Type B pancreatic cell (in vitro differentiated cells): Measurements from ENCODE around the gene PTPRT. TPM values are rescaled to one million over a fixed set of nuclear protein-coding genes. Genes with fewer than 3 reads are reported as not detected.

Source experiments
- DNase-seq: peaks from one replicate; pipeline ENCODE4 v3.0.0; 2021; ENCODE audit warnings: mixed read lengths; ENCODE audit not compliant: unreplicated experiment; ENCODE audit errors: extremely low spot score
- H3K27ac Mint-ChIP-seq: 2 replicates; pipeline ENCODE4 v1.8.0; 2021; ENCODE audit warnings: mild to moderate bottlenecking, mixed read lengths
- H3K27me3 Mint-ChIP-seq: 2 replicates; pipeline ENCODE4 v1.8.0; 2021; ENCODE audit warnings: mixed read lengths
- H3K36me3 Mint-ChIP-seq: 2 replicates; pipeline ENCODE4 v1.8.0; 2021; ENCODE audit warnings: mixed read lengths
- H3K4me1 Mint-ChIP-seq: one replicate; pipeline ENCODE4 v1.8.0; 2021; ENCODE audit warnings: mixed read lengths; ENCODE audit not compliant: unreplicated experiment
- H3K4me3 Mint-ChIP-seq: 2 replicates; pipeline ENCODE4 v1.8.0; 2021; ENCODE audit warnings: mild to moderate bottlenecking, mixed read lengths
- H3K9me3 Mint-ChIP-seq: 2 replicates; pipeline ENCODE4 v1.8.0; 2021; ENCODE audit warnings: mixed read lengths
- CTCF ChIP-seq: fragments of 200-600 bp; sonication (generic); conservative IDR thresholded peaks from 2 replicates; pipeline ENCODE4 v1.5.0; 2021; ENCODE audit warnings: antibody characterized with exemption, mild to moderate bottlenecking
- total RNA-seq: library from RNA; stranded (reverse); gene quantifications from 2 replicates; pipeline ENCODE4 v1.2.1, GENCODE V29; 2021; ENCODE audit warnings: low replicate concordance

Gene PTPRT
- total RNA-seq, 1 donor from 2014 or later = 7.0 TPM

- H3K9me3 Mint-ChIP-seq = peaks cover 11% of the 10 kb centered on the region
Observed at GRCh38 chr20:42346189-42347170, 843.2 kb downstream of the PTPRT start.

GRCh38 chr20:42341654-42342053, 848.1 kb downstream of the PTPRT start:
- TF ChIP-seq CTCF = no peak
- H3K9me3 Mint-ChIP-seq = peaks cover 11% of the 10 kb centered on the region
- H3K4me1 Mint-ChIP-seq = no peaks in the 10 kb centered on the region
- H3K27ac Mint-ChIP-seq = no peak overlapping the region
- no peak overlapping the region for H3K4me3 Mint-ChIP-seq
- DNase-seq = no peak
- no peaks in the 10 kb centered on the region for H3K36me3 Mint-ChIP-seq
- peaks cover 50% of the 10 kb centered on the region for H3K27me3 Mint-ChIP-seq

More at GRCh38 chr20:42346189-42347170, 843.2 kb downstream of the PTPRT start:
- H3K36me3 Mint-ChIP-seq = no peaks in the 10 kb centered on the region
- H3K4me3 Mint-ChIP-seq = no peak overlapping the region
- H3K27me3 Mint-ChIP-seq = peaks cover 41% of the 10 kb centered on the region
- H3K4me1 Mint-ChIP-seq = no peaks in the 10 kb centered on the region
- TF ChIP-seq CTCF = no peak
- DNase-seq = no peak
- no peak overlapping the region for H3K27ac Mint-ChIP-seq

- no peak for DNase-seq
- no peaks in the 10 kb centered on the region for H3K36me3 Mint-ChIP-seq
- TF ChIP-seq CTCF = no peak
- H3K27ac Mint-ChIP-seq = no peak overlapping the region
- H3K27me3 Mint-ChIP-seq = peaks cover 41% of the 10 kb centered on the region
- peaks cover 4% of the 10 kb centered on the region for H3K9me3 Mint-ChIP-seq
- H3K4me3 Mint-ChIP-seq = no peak overlapping the region
- no peaks in the 10 kb centered on the region for H3K4me1 Mint-ChIP-seq
Observed at GRCh38 chr20:42340368-42340767, 849.3 kb downstream of the PTPRT start.

GRCh38 chr20:42338294-42339201, 851.2 kb downstream of the PTPRT start:
- Mint-ChIP-seq H3K4me3 (no peak overlapping the region), H3K9me3 (peaks cover 4% of the 10 kb centered on the region), H3K36me3 (no peaks in the 10 kb centered on the region), H3K27me3 (peaks cover 38% of the 10 kb centered on the region), H3K4me1 (no peaks in the 10 kb centered on the region), H3K27ac (no peak overlapping the region)
- no peak for TF ChIP-seq CTCF
- DNase-seq = no peak

- H3K27me3 Mint-ChIP-seq = peaks cover 20% of the 10 kb centered on the region
Observed at GRCh38 chr20:42336576-42336975, 853.1 kb downstream of the PTPRT start.

More at GRCh38 chr20:42336576-42336975, 853.1 kb downstream of the PTPRT start:
- no peaks in the 10 kb centered on the region for H3K9me3 Mint-ChIP-seq
- H3K36me3 Mint-ChIP-seq = no peaks in the 10 kb centered on the region
- no peak overlapping the region for H3K4me3 Mint-ChIP-seq
- no peak overlapping the region for H3K27ac Mint-ChIP-seq
- H3K4me1 Mint-ChIP-seq = no peaks in the 10 kb centered on the region
- DNase-seq = no peak
- no peak for TF ChIP-seq CTCF
